WTC11 (cell line): ENCODE data around the gene MAPT. TPM values are rescaled to one million over a fixed set of nuclear protein-coding genes. Genes with fewer than 3 reads are reported as not detected.

Experiments used
- ATAC-seq: fragments of 200-7000 bp; cut with Tn5 transposase; 2 replicates; pipeline ENCODE4 v1.10.0; 2021; ENCODE audit warnings: mild to moderate bottlenecking, moderate library complexity
- CTCF ChIA-PET: fragments of 300-600 bp; sonication (Branson Sonifier 250); formaldehyde crosslinking; loops from one replicate; lab custom pipeline; 2021; ENCODE audit warnings: antibody characterized with exemption; lab: Charles Lee
- POLR2A ChIA-PET: fragments of 350-600 bp; sonication (Branson Sonifier 250); formaldehyde crosslinking; loops from one replicate; lab custom pipeline; 2021; ENCODE audit warnings: antibody characterized with exemption; lab: Charles Lee
- DNase-seq: peaks from one replicate; pipeline ENCODE4 v3.0.0; 2021; ENCODE audit warnings: low spot score
- H3K27ac Mint-ChIP-seq: 2 replicates; pipeline ENCODE4 v1.8.0; 2021; ENCODE audit warnings: mixed read lengths
- H3K27me3 Mint-ChIP-seq: 2 replicates; pipeline ENCODE4 v1.8.0; 2021; ENCODE audit warnings: low read depth, mild to moderate bottlenecking, moderate library complexity, mixed read lengths
- H3K36me3 Mint-ChIP-seq: 2 replicates; pipeline ENCODE4 v1.8.0; 2021; ENCODE audit warnings: mixed read lengths
- H3K4me1 Mint-ChIP-seq: 2 replicates; pipeline ENCODE4 v1.8.0; 2022; ENCODE audit warnings: mixed read lengths
- H3K4me3 Mint-ChIP-seq: 2 replicates; pipeline ENCODE4 v1.8.0; 2021; ENCODE audit warnings: mild to moderate bottlenecking, moderate library complexity, mixed read lengths
- H3K9me3 Mint-ChIP-seq: 2 replicates; pipeline ENCODE4 v1.8.0; 2021; ENCODE audit warnings: mixed read lengths
- ARID4B ChIP-seq: sonication (generic); formaldehyde crosslinking; IDR thresholded peaks from 2 replicates; pipeline ENCODE4 v1.8.0; 2023; ENCODE audit warnings: missing genetic modification reagents, mild to moderate bottlenecking, borderline replicate concordance
- ATF2 ChIP-seq: sonication (generic); formaldehyde crosslinking; IDR thresholded peaks from 2 replicates; pipeline ENCODE4 v1.8.1; 2022; ENCODE audit warnings: low read depth, missing genetic modification reagents, borderline replicate concordance
- ELF4 ChIP-seq: sonication (generic); formaldehyde crosslinking; IDR thresholded peaks from 2 replicates; pipeline ENCODE4 v1.8.1; 2022; ENCODE audit warnings: low read depth, mild to moderate bottlenecking, moderate library complexity, missing genetic modification reagents
- EMX1 ChIP-seq: fragments of 250-450 bp; sonication (Bioruptor Pico); IDR thresholded peaks from 2 replicates; pipeline ENCODE4 v1.8.0; 2021; ENCODE audit warnings: mild to moderate bottlenecking
- IRF2 ChIP-seq: sonication (generic); formaldehyde crosslinking; IDR thresholded peaks from 2 replicates; pipeline ENCODE4 v1.8.0; 2022; ENCODE audit warnings: low read depth, missing genetic modification reagents, borderline replicate concordance
- MXD4 ChIP-seq: fragments of 250-450 bp; sonication (Bioruptor Pico); IDR thresholded peaks from 2 replicates; pipeline ENCODE4 v1.8.0; 2021; ENCODE audit warnings: mild to moderate bottlenecking, moderate library complexity, borderline replicate concordance
- NFE2L1 ChIP-seq: sonication (generic); formaldehyde crosslinking; IDR thresholded peaks from 2 replicates; pipeline ENCODE4 v1.8.1; 2023; ENCODE audit warnings: missing genetic modification reagents
- NR1H2 ChIP-seq: sonication (generic); formaldehyde crosslinking; IDR thresholded peaks from 2 replicates; pipeline ENCODE4 v1.9.0; 2021; ENCODE audit warnings: mild to moderate bottlenecking, moderate library complexity, missing genetic modification reagents
- SOX15 ChIP-seq: fragments of 250-450 bp; sonication (Bioruptor Pico); IDR thresholded peaks from 2 replicates; pipeline ENCODE4 v1.9.0; 2021; ENCODE audit warnings: mild to moderate bottlenecking
- USF2 ChIP-seq: sonication (generic); formaldehyde crosslinking; IDR thresholded peaks from 2 replicates; pipeline ENCODE4 v1.8.1; 2023; ENCODE audit warnings: mild to moderate bottlenecking, missing genetic modification reagents, moderate library complexity
- ZNF219 ChIP-seq: sonication (generic); formaldehyde crosslinking; IDR thresholded peaks from 2 replicates; pipeline ENCODE4 v1.8.0; 2023; ENCODE audit warnings: missing genetic modification reagents, mild to moderate bottlenecking, borderline replicate concordance
- ZNF263 ChIP-seq: sonication (generic); formaldehyde crosslinking; IDR thresholded peaks from 2 replicates; pipeline ENCODE4 v1.8.1; 2022; ENCODE audit warnings: low read depth, mild to moderate bottlenecking, moderate library complexity, missing genetic modification reagents
- total RNA-seq: library from RNA; stranded (reverse); gene quantifications from 3 replicates; pipeline ENCODE4 v1.2.3, GENCODE V29; 2021
- TF ChIP-seq, protein P1 (sequence below): sonication (generic); formaldehyde crosslinking; IDR thresholded peaks from 2 replicates; pipeline ENCODE4 v1.8.1; 2023; ENCODE audit warnings: mild to moderate bottlenecking, moderate library complexity, missing genetic modification reagents

Gene MAPT
- total RNA-seq, 1 experiment from 2014 or later, result 2.2 TPM

GRCh38 chr17:45986056-45986455 is 91.7 kb downstream of the MAPT start (continued):
- TF ChIP-seq, protein P1, sequence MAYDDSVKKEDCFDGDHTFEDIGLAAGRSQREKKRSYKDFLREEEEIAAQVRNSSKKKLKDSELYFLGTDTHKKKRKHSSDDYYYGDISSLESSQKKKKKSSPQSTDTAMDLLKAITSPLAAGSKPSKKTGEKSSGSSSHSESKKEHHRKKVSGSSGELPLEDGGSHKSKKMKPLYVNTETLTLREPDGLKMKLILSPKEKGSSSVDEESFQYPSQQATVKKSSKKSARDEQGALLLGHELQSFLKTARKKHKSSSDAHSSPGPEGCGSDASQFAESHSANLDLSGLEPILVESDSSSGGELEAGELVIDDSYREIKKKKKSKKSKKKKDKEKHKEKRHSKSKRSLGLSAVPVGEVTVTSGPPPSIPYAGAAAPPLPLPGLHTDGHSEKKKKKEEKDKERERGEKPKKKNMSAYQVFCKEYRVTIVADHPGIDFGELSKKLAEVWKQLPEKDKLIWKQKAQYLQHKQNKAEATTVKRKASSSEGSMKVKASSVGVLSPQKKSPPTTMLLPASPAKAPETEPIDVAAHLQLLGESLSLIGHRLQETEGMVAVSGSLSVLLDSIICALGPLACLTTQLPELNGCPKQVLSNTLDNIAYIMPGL (CRISPR knock-in tag), result no peak
- TF ChIP-seq IRF2 (CRISPR knock-in tag) (no peak), ZNF219 (no peak), SOX15 (CRISPR knock-in tag) (no peak), MXD4 (CRISPR knock-in tag) (no peak), ATF2 (CRISPR knock-in tag) (no peak)

GRCh38 chr17:45987706-45988105 is 93.4 kb downstream of the MAPT start:
- no peak for DNase-seq
- 0 out of 2 replicates have a peak, but pooled peaks cover 3% of the 10 kb centered on the region for H3K4me1 Mint-ChIP-seq

More at GRCh38 chr17:45987706-45988105, 93.4 kb downstream of the MAPT start:
- no peak for TF ChIP-seq NFE2L1
- TF ChIP-seq NR1H2 (CRISPR knock-in tag), result no peak
- no peak for TF ChIP-seq ZNF263 (CRISPR knock-in tag)
- TF ChIP-seq USF2 (CRISPR knock-in tag), result no peak
- TF ChIP-seq ELF4 (CRISPR knock-in tag), result no peak
- TF ChIP-seq EMX1 (CRISPR knock-in tag), result no peak
- TF ChIP-seq SOX15 (CRISPR knock-in tag), result no peak
- no peak for TF ChIP-seq ARID4B (CRISPR knock-in tag)
- POLR2A ChIA-PET, result no interaction called here
- H3K27ac Mint-ChIP-seq, result no peak overlapping the region
- 0 out of 2 replicates have a peak, but pooled peaks cover 2% of the 10 kb centered on the region for H3K27me3 Mint-ChIP-seq
- no peak overlapping the region for H3K4me3 Mint-ChIP-seq
- ATAC-seq, result no peak
- no peaks in the 10 kb centered on the region for H3K36me3 Mint-ChIP-seq
- CTCF ChIA-PET, result interaction anchor here (1.0 to 2.0 kb wide), 2 partner anchors 14 to 16 kb away, joined by 3 to 11 read pairs; no protein-coding TSS in a partner anchor
- H3K9me3 Mint-ChIP-seq, result peaks cover 5% of the 10 kb centered on the region
